Myocyte (in vitro differentiated cells): ENCODE data around the gene ZNF367. TPM values are rescaled to one million over a fixed set of nuclear protein-coding genes. Genes with fewer than 3 reads are reported as not detected.
A peak's percentile ranks its signal among the peaks of the same experiment; 100 is the strongest.
"Not testable (repeated sequence)": the region's sequence is repeated elsewhere in the genome, so short reads cannot be mapped to it uniquely, and the experiment has no call there.

Experiments
- DNase-seq: peaks from one replicate; pipeline ENCODE4 v3.0.0-alpha.2; 2012; ENCODE audit warnings: low read depth
- total RNA-seq: library from RNA; depleted of rRNA; stranded (reverse); fragments of >200 nt; gene quantifications from 2 replicates; pipeline ENCODE4 v1.2.3, GENCODE V29; 2014

ZNF367 gene
- total RNA-seq, 1 donor from 2014 or later, result 2.2 TPM

GRCh38 chr9:96408409-96409280 is 9.5 kb downstream of the ZNF367 start:
- no peak for DNase-seq

GRCh38 chr9:96400132-96400910 is 17.8 kb downstream of the ZNF367 start:
- no peak for DNase-seq

- no peak for DNase-seq
Measured at GRCh38 chr9:96399325-96399633, 18.9 kb downstream of the ZNF367 start.

GRCh38 chr9:96398582-96399324 is 19.4 kb downstream of the ZNF367 start:
- no peak for DNase-seq

- DNase-seq, result no peak
Measured at GRCh38 chr9:96395964-96396363, 22.2 kb downstream of the ZNF367 start.

- no peak for DNase-seq
Measured at GRCh38 chr9:96394832-96395496, 23.2 kb downstream of the ZNF367 start.

- no peak for DNase-seq
Measured at GRCh38 chr9:96392263-96392662, 25.9 kb downstream of the ZNF367 start.

GRCh38 chr9:96391021-96391765 is 27.0 kb downstream of the ZNF367 start:
- DNase-seq, result peak; percentile 81

- no peak for DNase-seq
Measured at GRCh38 chr9:96388144-96388543, 30.0 kb downstream of the ZNF367 start.

- no peak for DNase-seq
Measured at GRCh38 chr9:96386157-96386556, 32.0 kb downstream of the ZNF367 start.

GRCh38 chr9:96383165-96383942 is 34.8 kb downstream of the ZNF367 start, which contains the start of gene SLC35D2:
SLC35D2 (minus strand) TSS chr9:96383711; CDS start chr9:96383634, 77 bp downstream.
- peak; percentile 78 for DNase-seq

GRCh38 chr9:96382839-96383164 is 35.4 kb downstream of the ZNF367 start:
- no peak for DNase-seq

GRCh38 chr9:96382175-96382574 is 36.0 kb downstream of the ZNF367 start:
- no peak for DNase-seq

- no peak for DNase-seq
Measured at GRCh38 chr9:96381696-96382095, 36.5 kb downstream of the ZNF367 start.

- no peak for DNase-seq
Measured at GRCh38 chr9:96381125-96381524, 37.0 kb downstream of the ZNF367 start.

GRCh38 chr9:96379461-96379860 is 38.7 kb downstream of the ZNF367 start:
- DNase-seq, result no peak

- DNase-seq, result no peak
Measured at GRCh38 chr9:96378187-96378586, 40.0 kb downstream of the ZNF367 start.

- peak; percentile 40 for DNase-seq
Measured at GRCh38 chr9:96376891-96377874, 41.0 kb downstream of the ZNF367 start.

GRCh38 chr9:96375507-96375906 is 42.7 kb downstream of the ZNF367 start:
- DNase-seq, result not testable (repeated sequence)
